H1 (cell line): ENCODE measurements around the gene RTN4IP1. TPM values are rescaled to one million over a fixed set of nuclear protein-coding genes. Genes with fewer than 3 reads are reported as not detected.

Experiments used
- RAD21 ChIP-seq, 2 experiments: IDR thresholded peaks in 1 of 2; conservative IDR thresholded peaks in 1 of 2; 2 replicates each; pipeline ENCODE4 v1.6.1; 2011; ENCODE audit warnings: low read depth in 2 of 2, low read length in 2 of 2, improper control_type of control experiment in 1 of 2, inconsistent platforms in 1 of 2, mild to moderate bottlenecking in 1 of 2, moderate library complexity in 1 of 2
- SUZ12 ChIP-seq: fragments of 200-600 bp; sonication (generic); IDR thresholded peaks from 2 replicates; pipeline ENCODE4 v1.6.1; 2012; ENCODE audit warnings: mild to moderate bottlenecking, inconsistent platforms, low read length, moderate library complexity, mixed read lengths
- TBP ChIP-seq: IDR thresholded peaks from 2 replicates; pipeline ENCODE4 v1.6.1; 2011; ENCODE audit warnings: low read depth, low read length, improper control_type of control experiment
- polyA plus RNA-seq, 7 experiments: library from polyadenylated mRNA; depleted of rRNA in 3 of 7; stranded (reverse) in 5 of 7; unstranded in 2 of 7; fragments of >200 nt in 5 of 7; fragments of 200-250 nt in 2 of 7; gene quantifications; 1 replicate in 5 of 7; 2 replicates in 1 of 7; 4 replicates in 1 of 7; pipeline versions ENCODE4 v1.2.1 to v1.2.3, GENCODE V29; 2011 to 2013; ENCODE audit warnings: missing spikeins in 2 of 7, mixed read lengths in 2 of 7
- total RNA-seq: library from RNA; stranded (reverse); fragmentation: NEBNext Ultra II Directional; extraction: Animal tissue kit (Norgen Biotek cat#: 25700); gene quantifications from 2 replicates; pipeline ENCODE4 v1.2.1, GENCODE V29; 2021
- TF ChIP-seq, protein P1 (sequence below): IDR thresholded peaks from 2 replicates; pipeline ENCODE4 v1.6.1; 2012; ENCODE audit warnings: low read length, inconsistent platforms

RTN4IP1 gene
- total and polyA plus RNA-seq, 2 of the 8 experiments (the other 6 are each of a cell fraction or from before 2014, with no cell fraction given), result 14.6 to 19.5 TPM

DNA sequence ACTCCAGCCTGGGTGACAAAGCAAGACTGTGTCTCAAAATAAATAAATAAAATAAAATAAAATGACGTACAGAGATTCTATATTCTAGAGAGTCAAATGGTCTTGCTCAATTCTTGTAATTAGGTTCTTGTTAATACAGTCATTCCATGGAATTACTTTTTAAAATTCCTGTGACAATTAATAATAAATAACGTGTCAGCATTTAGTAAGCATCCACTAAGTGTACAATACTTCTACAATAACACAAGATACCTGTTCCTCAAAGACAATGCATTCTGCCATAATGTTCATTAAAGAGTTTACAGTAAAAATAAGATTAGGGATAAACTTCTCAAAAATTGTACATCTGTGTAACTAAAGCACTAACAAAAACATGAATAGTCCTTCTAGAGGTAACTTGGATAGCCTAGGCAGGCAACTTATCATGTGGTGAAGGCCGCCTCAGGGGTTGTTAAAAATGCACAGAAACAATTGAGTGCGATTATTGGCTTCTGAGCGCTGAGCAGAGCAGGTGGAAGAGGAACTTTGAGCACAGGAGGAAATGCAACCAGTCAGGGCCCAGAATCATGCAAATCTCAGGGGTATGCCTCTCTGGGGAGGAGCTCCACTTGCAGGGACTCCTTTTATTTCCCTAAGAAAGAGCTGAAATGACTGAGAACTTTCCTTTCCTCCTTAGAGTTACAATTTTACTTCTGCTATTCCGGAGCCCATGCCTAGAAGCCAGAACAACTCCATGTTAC lies 37.2 kb upstream of the RTN4IP1 start (continued):
- TF ChIP-seq RAD21 (IDR thresholded peaks at IDR 0.05 in 1 of 2, conservative IDR thresholded peaks at IDR 0.05 in 1 of 2; ENCODE audit: low read depth in 2 of 2, low read length in 2 of 2), result no peak
- TF ChIP-seq TBP, result no peak
- TF ChIP-seq, protein P1, sequence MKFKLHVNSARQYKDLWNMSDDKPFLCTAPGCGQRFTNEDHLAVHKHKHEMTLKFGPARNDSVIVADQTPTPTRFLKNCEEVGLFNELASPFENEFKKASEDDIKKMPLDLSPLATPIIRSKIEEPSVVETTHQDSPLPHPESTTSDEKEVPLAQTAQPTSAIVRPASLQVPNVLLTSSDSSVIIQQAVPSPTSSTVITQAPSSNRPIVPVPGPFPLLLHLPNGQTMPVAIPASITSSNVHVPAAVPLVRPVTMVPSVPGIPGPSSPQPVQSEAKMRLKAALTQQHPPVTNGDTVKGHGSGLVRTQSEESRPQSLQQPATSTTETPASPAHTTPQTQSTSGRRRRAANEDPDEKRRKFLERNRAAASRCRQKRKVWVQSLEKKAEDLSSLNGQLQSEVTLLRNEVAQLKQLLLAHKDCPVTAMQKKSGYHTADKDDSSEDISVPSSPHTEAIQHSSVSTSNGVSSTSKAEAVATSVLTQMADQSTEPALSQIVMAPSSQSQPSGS, result no peak
- TF ChIP-seq SUZ12, result no peak
